Body of pancreas (tissue), 4 donors: ENCODE results near the gene MEF2D. TPM values are rescaled to one million over a fixed set of nuclear protein-coding genes. Genes with fewer than 3 reads are reported as not detected.

ENCODE experiments used
- ATAC-seq: fragments of 150-250 bp; one replicate; pipeline ENCODE4 v1.9.1; 2016
- DNase-seq, 4 donors: peaks; one replicate each; pipeline ENCODE4 v3.0.0-alpha.2; 2019
- H3K27ac ChIP-seq, 4 donors: fragments of 200-600 bp; sonication (generic); 1 replicate in 3 of 4; 2 replicates in 1 of 4; pipeline versions ENCODE4 v1.5.1 to v1.6.1; 2016 to 2019; ENCODE audit warnings: mild to moderate bottlenecking in 1 of 4, mixed read lengths in 1 of 4, moderate library complexity in 1 of 4
- H3K27me3 ChIP-seq, 2 donors: fragments of 200-600 bp; sonication (generic); one replicate each; pipeline ENCODE4 v1.6.0; 2016; ENCODE audit warnings: mild to moderate bottlenecking in 1 of 2
- H3K36me3 ChIP-seq, 2 donors: fragments of 200-600 bp; sonication (generic); replicated peaks in 1 of 2; 2 replicates each; pipeline ENCODE4 v1.5.1; 2016; ENCODE audit warnings: low read depth in 2 of 2; ENCODE audit not compliant: insufficient read depth in 1 of 2
- H3K4me1 ChIP-seq: fragments of 200-600 bp; sonication (generic); one replicate; pipeline ENCODE4 v1.6.0; 2016
- H3K4me3 ChIP-seq, 2 donors: fragments of 200-600 bp; sonication (generic); 1 replicate in 1 of 2; 2 replicates in 1 of 2; pipeline ENCODE4 v1.5.1; 2016 to 2019
- H3K9me3 ChIP-seq, 3 donors: fragments of 200-600 bp; sonication (generic); 1 replicate in 2 of 3; 2 replicates in 1 of 3; pipeline ENCODE4 v1.5.1; 2016
- POLR2A ChIP-seq, 3 donors: fragments of 450-650 bp; IDR thresholded peaks; one replicate each; pipeline ENCODE4 v1.6.1; 2016; ENCODE audit warnings: antibody characterized with exemption in 3 of 3, mild to moderate bottlenecking in 2 of 3
- WGBS, 2 donors: methylation state at CpG; one replicate each; pipeline ENCODE4 v1.1.5; 2017; 5-methylcytosine and 5-hydroxymethylcytosine counted together
- intact Hi-C: fragments of 100-400 bp; cut with DNase I; formaldehyde crosslinking; loops from one replicate; pipeline ENCODE4 v1.15.1; 2023
- total RNA-seq, 2 donors: library from RNA; depleted of rRNA; stranded (reverse); fragments of >200 nt; gene quantifications; one replicate each; pipeline ENCODE4 v1.1.0, GENCODE V29; 2016
- TF ChIP-seq, protein P1 (sequence below), 7 experiments: fragments of 450-650 bp in 4 of 7; fragments of 200-600 bp in 3 of 7; sonication (generic) in 3 of 7; IDR thresholded peaks; one replicate each; pipeline ENCODE4 v1.5.1; 2016 to 2019; ENCODE audit warnings: antibody characterized with exemption in 7 of 7

The MEF2D gene
- total RNA-seq, 2 donors from 2014 or later = 15.6 to 18.1 TPM

DNA sequence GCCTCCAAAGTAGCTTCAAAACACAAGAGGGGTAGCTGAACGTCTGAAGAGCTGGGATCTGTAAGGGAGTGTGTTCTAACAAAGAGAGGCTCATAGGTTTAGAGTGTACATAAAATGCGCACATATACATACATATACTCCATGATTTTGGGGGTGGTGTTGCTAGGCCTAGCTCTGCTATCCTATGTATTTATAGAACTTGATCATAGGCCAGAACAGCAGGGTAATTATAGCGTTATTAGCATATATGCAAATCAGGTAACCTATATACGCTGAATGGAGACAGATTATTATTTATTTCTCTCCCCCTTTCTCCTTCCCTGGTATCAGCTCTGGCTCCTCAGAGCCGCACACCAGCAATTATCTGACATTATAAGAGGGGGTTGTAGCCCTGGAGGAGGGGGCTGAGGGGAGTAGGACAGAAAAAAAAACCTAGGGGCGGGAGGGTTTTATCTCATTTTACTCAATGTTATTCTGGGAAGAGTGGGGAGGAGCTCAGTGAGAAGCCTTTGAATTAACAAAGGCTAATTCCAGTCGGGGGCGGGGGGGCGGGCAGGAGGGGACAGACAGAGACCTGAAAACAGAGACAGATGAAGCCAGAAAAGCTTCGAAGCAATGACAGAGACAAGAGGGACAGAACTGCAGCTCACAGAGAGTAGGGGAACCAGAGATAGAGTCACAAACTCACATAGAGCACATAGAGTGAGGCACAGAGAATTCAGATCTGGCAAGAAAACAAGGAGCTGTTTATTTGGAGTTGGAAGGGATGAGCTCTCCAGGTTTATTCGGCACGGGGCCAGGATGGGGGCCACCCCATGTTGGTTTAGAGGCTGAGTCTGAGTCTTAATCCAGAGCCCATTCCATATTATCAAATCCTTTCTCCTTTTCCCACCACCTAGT, 68.6 kb downstream of the MEF2D start:
- Histone ChIP-seq H3K36me3 (no peaks in the 10 kb centered on the region), H3K4me3 (no peak overlapping the region), H3K9me3 (no peaks in the 10 kb centered on the region), H3K27ac (no peak overlapping the region), H3K27me3 (peaks cover 3 to 47% of the 10 kb centered on the region in 2 donors), H3K4me1 (peaks cover 16% of the 10 kb centered on the region)
- no peak for ATAC-seq
- DNase-seq = no peak
- WGBS, 2 donors = 30 to 32% methylated on average over 12 of the region's 12 CpGs
- intact Hi-C loops = no loop called here
- TF ChIP-seq, protein P1, sequence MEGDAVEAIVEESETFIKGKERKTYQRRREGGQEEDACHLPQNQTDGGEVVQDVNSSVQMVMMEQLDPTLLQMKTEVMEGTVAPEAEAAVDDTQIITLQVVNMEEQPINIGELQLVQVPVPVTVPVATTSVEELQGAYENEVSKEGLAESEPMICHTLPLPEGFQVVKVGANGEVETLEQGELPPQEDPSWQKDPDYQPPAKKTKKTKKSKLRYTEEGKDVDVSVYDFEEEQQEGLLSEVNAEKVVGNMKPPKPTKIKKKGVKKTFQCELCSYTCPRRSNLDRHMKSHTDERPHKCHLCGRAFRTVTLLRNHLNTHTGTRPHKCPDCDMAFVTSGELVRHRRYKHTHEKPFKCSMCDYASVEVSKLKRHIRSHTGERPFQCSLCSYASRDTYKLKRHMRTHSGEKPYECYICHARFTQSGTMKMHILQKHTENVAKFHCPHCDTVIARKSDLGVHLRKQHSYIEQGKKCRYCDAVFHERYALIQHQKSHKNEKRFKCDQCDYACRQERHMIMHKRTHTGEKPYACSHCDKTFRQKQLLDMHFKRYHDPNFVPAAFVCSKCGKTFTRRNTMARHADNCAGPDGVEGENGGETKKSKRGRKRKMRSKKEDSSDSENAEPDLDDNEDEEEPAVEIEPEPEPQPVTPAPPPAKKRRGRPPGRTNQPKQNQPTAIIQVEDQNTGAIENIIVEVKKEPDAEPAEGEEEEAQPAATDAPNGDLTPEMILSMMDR (IDR thresholded peaks at IDR 0.05) = no peak
- TF ChIP-seq POLR2A (IDR thresholded peaks at IDR 0.05) = no peak

- Histone ChIP-seq H3K27me3 (peaks cover 3 to 41% of the 10 kb centered on the region in 2 donors), H3K4me1 (peaks cover 10% of the 10 kb centered on the region), H3K36me3 (no peaks in the 10 kb centered on the region), H3K9me3 (no peaks in the 10 kb centered on the region), H3K4me3 (no peak overlapping the region), H3K27ac (no peak overlapping the region)
- no peak for DNase-seq
- intact Hi-C loops = no loop called here
- 49 to 56% methylated on average over 4 of the region's 4 CpGs for WGBS, 2 donors
- no peak for ATAC-seq
- TF ChIP-seq, protein P1 (IDR thresholded peaks at IDR 0.05) = no peak
These were observed 69.2 kb downstream of the MEF2D start for GRCh38 chr1:156431366-156431765.

- ATAC-seq = no peak
- 5 to 44% methylated on average over 2 to 3 of the region's 3 CpGs for whole genome bisulfite sequencing, 2 donors
- peaks cover 0 to 36% of the 10 kb centered on the region in 2 donors for H3K27me3 ChIP-seq
- no peak overlapping the region for H3K4me3 ChIP-seq
- TF ChIP-seq, protein P1 (IDR thresholded peaks at IDR 0.05) = no peak
- TF ChIP-seq POLR2A (IDR thresholded peaks at IDR 0.05) = no peak
- no peak overlapping the region for H3K27ac ChIP-seq
- H3K9me3 ChIP-seq = no peaks in the 10 kb centered on the region
- no peak for DNase-seq
- no peaks in the 10 kb centered on the region for H3K36me3 ChIP-seq
- H3K4me1 ChIP-seq = peaks cover 7% of the 10 kb centered on the region
- intact Hi-C loops = no loop called here
These were observed 69.7 kb downstream of the MEF2D start for GRCh38 chr1:156430866-156431265.

- TF ChIP-seq, protein P1 (IDR thresholded peaks at IDR 0.05) = no peak
- TF ChIP-seq POLR2A (IDR thresholded peaks at IDR 0.05) = no peak
- WGBS, 2 donors = 16 to 23% methylated on average over 7 of the region's 7 CpGs
- intact Hi-C loops = no loop called here
- no peaks in the 10 kb centered on the region for H3K36me3 ChIP-seq
- DNase-seq (no peak), ATAC-seq (no peak)
- H3K9me3 ChIP-seq = no peaks in the 10 kb centered on the region
- peaks cover under 1% of the 10 kb centered on the region for H3K4me1 ChIP-seq
- no peak overlapping the region for H3K27ac ChIP-seq
- H3K4me3 ChIP-seq = no peak overlapping the region
- H3K27me3 ChIP-seq = peaks cover 0 to 30% of the 10 kb centered on the region in 2 donors
These were observed 70.3 kb downstream of the MEF2D start for GRCh38 chr1:156430303-156430702.
